Epithelial cell of proximal tubule (primary cell): Measurements from ENCODE around the gene KIF13A. TPM values are rescaled to one million over a fixed set of nuclear protein-coding genes. Genes with fewer than 3 reads are reported as not detected.

Source experiments
- DNase-seq: peaks from one replicate; pipeline ENCODE4 v3.0.0-alpha.2; 2011; ENCODE audit warnings: low read depth
- H3K4me3 ChIP-seq: 2 replicates; pipeline ENCODE4 v1.5.1; 2011; ENCODE audit warnings: low read depth, mild to moderate bottlenecking, low read length
- CTCF ChIP-seq: conservative IDR thresholded peaks from 2 replicates; pipeline ENCODE4 v1.5.1; 2012; ENCODE audit warnings: low read depth, mild to moderate bottlenecking, low read length
- total RNA-seq: library from RNA; depleted of rRNA; stranded (reverse); fragments of >200 nt; gene quantifications from 2 replicates; pipeline ENCODE4 v1.2.3, GENCODE V29; 2015

Gene KIF13A
- total RNA-seq, 1 donor from 2014 or later: 12.5 TPM

DNA sequence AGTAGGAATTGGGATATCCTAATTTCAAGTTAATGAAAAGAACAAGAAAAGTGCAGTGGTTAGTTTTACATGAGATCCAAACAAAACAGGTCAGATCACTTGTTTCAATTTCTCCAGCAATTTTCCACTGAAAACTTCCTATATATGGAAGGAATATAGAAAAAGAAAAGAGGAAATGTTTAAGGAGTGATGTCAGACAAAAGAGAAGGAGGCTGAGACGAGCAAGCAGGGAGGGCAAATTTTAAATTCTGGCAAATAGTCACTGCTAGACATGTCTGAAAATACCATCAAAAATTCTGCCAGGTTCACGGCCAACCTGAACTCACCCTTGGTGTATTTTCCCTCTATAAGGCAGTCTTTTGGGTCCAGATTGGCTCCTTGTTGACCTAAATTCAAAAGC is 271.2 kb downstream of the KIF13A start:
- DNase-seq: no peak
- no peak overlapping the region for H3K4me3 ChIP-seq
- TF ChIP-seq CTCF: no peak

- DNase-seq: peak; percentile 56
- H3K4me3 ChIP-seq: no peak overlapping the region
- TF ChIP-seq CTCF: no peak
Observed at GRCh38 chr6:17714879-17715851, 272.3 kb downstream of the KIF13A start.

DNA sequence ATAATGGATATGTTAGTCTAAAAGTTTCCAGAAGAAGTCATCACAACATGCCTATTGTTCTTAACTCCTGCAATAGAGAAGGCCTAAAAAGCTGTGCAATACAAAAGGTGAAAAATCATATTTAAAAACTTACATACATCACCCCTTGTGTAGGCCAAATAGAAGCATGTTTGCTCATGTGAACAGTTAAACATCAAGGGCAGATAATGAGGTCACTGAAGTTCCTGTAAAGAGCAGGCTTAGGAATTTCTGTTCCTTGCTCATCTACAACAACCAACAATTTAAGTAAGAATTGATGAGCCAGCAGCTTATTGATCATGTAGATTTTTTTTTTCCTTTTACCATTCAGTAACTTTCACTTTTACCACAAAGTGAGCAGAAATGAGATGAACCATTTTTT is 273.3 kb downstream of the KIF13A start:
- DNase-seq: no peak
- H3K4me3 ChIP-seq: no peak overlapping the region
- TF ChIP-seq CTCF: no peak

GRCh38 chr6:17712576-17712975 is 274.9 kb downstream of the KIF13A start:
- DNase-seq: no peak
- no peak for TF ChIP-seq CTCF
- no peak overlapping the region for H3K4me3 ChIP-seq

GRCh38 chr6:17710331-17710730 is 277.1 kb downstream of the KIF13A start:
- no peak overlapping the region for H3K4me3 ChIP-seq
- TF ChIP-seq CTCF: no peak
- DNase-seq: no peak

- no peak for TF ChIP-seq CTCF
- DNase-seq: no peak
- no peak overlapping the region for H3K4me3 ChIP-seq
Observed at GRCh38 chr6:17709476-17709875, 278.0 kb downstream of the KIF13A start.

Other genes starting within 250 kb of the KIF13A start
- gene NHLRC1, start 135.0 kb upstream of the KIF13A start, total RNA-seq: 0.40 and 1.2 TPM in 2 replicates
- 11.9 and 13.2 TPM in 2 replicates for gene TPMT, start 167.4 kb upstream of the KIF13A start, total RNA-seq
- gene KDM1B, start 167.8 kb upstream of the KIF13A start, total RNA-seq: 8.7 and 15.7 TPM in 2 replicates